Measurements from ENCODE around the gene HNRNPAB.
"Not testable (repeated sequence)": the region's sequence is repeated elsewhere in the genome, so short reads cannot be mapped to it uniquely, and the experiment has no call there.

Gene HNRNPAB

GRCh38 chr5:178198151-178198550 is 6.2 kb upstream of the HNRNPAB start:
- not testable (repeated sequence) for DNase-seq

- DNase-seq, result no peak
Observed at GRCh38 chr5:178198706-178199105, 5.6 kb upstream of the HNRNPAB start.

- no peak for DNase-seq
Observed at GRCh38 chr5:178199581-178200434, 4.5 kb upstream of the HNRNPAB start.

- no peak for DNase-seq
Observed at GRCh38 chr5:178201221-178201926, 3.0 kb upstream of the HNRNPAB start.

- DNase-seq, result no peak
Observed at GRCh38 chr5:178201927-178202235, 2.5 kb upstream of the HNRNPAB start.

- DNase-seq, result no peak
Observed at GRCh38 chr5:178202541-178202940, 1.8 kb upstream of the HNRNPAB start.

GRCh38 chr5:178203670-178204181 is 607 bp upstream of the HNRNPAB start:
- DNase-seq, result no peak

- DNase-seq, result peak; percentile 57
Observed at GRCh38 chr5:178204935-178205748, 809 bp downstream of the HNRNPAB start.

- DNase-seq, result no peak
Observed at GRCh38 chr5:178205749-178206047, 1.4 kb downstream of the HNRNPAB start.

GRCh38 chr5:178206166-178207101 is 2.1 kb downstream of the HNRNPAB start:
- DNase-seq, result no peak

GRCh38 chr5:178207183-178207916 is 3.0 kb downstream of the HNRNPAB start:
- DNase-seq, result no peak

- DNase-seq, result no peak
Observed at GRCh38 chr5:178207917-178208280, 3.6 kb downstream of the HNRNPAB start.

- no peak for DNase-seq
Observed at GRCh38 chr5:178208540-178209227, 4.4 kb downstream of the HNRNPAB start.

GRCh38 chr5:178209334-178210072 is 5.2 kb downstream of the HNRNPAB start:
- no peak for DNase-seq

GRCh38 chr5:178210073-178210535 is 5.8 kb downstream of the HNRNPAB start:
- DNase-seq, result no peak

- DNase-seq, result no peak
Observed at GRCh38 chr5:178210686-178211085, 6.4 kb downstream of the HNRNPAB start.

GRCh38 chr5:178211095-178212048 is 7.0 kb downstream of the HNRNPAB start:
- DNase-seq, result no peak

GRCh38 chr5:178212241-178213002 is 8.1 kb downstream of the HNRNPAB start:
- no peak for DNase-seq
